GM08714 (cell line): Measurements from ENCODE around the gene AJUBA.
"Not testable (repeated sequence)": the region's sequence is repeated elsewhere in the genome, so short reads cannot be mapped to it uniquely, and the experiment has no call there.

Experiments used
- H3K4me3 ChIP-seq: fragments of 200-500 bp; sonication (Bioruptor generic); 2 replicates; pipeline ENCODE4 v1.5.1; 2014; ENCODE audit warnings: mild to moderate bottlenecking, low read length, inconsistent platforms
- ZNF274 ChIP-seq: IDR thresholded peaks from 2 replicates; pipeline ENCODE4 v1.6.1; 2012; ENCODE audit warnings: mild to moderate bottlenecking, low read depth, low read length

AJUBA gene

GRCh38 chr14:22979748-22980392 lies 2.5 kb downstream of the AJUBA start:
- H3K4me3 ChIP-seq, result no peak overlapping the region
- TF ChIP-seq ZNF274, result no peak

DNA sequence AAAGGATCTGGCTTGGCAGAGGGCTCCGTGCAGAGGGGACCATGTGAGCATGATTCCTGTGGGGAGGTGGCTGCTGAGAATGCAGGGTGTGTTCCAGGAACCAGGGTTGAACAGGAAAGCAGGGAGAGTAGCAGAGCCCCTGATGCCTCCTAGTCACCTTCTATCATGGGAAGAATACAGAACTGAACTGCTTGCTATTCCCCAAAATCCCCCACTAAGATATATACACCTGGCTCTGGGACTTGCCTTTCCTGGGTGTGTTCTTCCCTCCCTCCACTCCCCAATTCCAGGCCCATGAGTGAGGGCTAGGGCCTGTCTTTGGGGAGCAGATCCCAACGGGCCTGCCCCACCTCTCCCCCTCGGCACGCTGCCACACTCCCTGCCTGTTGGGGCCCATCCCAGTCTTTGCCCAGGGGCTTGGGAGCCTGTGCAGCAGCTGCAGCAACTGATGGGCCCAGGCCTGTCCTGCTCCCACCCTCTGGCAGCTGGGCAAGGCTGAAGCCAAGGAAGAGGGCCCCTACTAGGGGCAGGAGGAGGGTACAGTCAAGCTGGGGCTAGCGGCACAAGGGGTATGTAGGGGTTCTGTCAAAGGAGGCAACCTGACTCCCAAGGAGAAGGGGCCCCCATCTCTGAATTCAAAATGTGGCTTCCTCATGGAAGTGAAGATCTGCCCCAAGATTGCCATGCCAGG lies 3.2 kb downstream of the AJUBA start:
- H3K4me3 ChIP-seq, result no peak overlapping the region
- TF ChIP-seq ZNF274, result no peak

- TF ChIP-seq ZNF274, result no peak
- H3K4me3 ChIP-seq, result no peak overlapping the region
Measured at GRCh38 chr14:22978487-22978837, 3.9 kb downstream of the AJUBA start.

GRCh38 chr14:22977684-22978486 lies 4.5 kb downstream of the AJUBA start:
- no peak for TF ChIP-seq ZNF274
- H3K4me3 ChIP-seq, result no peak overlapping the region

DNA sequence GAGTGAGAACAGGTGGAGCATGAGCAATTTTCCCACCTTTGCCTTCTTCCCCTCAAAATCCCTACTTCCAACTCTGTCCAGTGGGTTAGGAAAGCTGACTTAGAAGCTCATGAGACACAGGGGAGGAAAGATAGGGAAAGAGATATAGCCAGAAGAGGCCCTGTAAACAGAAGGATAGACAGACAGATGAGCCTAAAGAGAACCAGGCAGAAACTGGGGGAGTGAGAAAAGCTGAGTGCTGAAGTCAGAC lies 5.0 kb downstream of the AJUBA start:
- H3K4me3 ChIP-seq, result no peak overlapping the region
- no peak for TF ChIP-seq ZNF274

- TF ChIP-seq ZNF274, result no peak
- H3K4me3 ChIP-seq, result no peak overlapping the region
Measured at GRCh38 chr14:22976620-22977433, 5.5 kb downstream of the AJUBA start.

DNA sequence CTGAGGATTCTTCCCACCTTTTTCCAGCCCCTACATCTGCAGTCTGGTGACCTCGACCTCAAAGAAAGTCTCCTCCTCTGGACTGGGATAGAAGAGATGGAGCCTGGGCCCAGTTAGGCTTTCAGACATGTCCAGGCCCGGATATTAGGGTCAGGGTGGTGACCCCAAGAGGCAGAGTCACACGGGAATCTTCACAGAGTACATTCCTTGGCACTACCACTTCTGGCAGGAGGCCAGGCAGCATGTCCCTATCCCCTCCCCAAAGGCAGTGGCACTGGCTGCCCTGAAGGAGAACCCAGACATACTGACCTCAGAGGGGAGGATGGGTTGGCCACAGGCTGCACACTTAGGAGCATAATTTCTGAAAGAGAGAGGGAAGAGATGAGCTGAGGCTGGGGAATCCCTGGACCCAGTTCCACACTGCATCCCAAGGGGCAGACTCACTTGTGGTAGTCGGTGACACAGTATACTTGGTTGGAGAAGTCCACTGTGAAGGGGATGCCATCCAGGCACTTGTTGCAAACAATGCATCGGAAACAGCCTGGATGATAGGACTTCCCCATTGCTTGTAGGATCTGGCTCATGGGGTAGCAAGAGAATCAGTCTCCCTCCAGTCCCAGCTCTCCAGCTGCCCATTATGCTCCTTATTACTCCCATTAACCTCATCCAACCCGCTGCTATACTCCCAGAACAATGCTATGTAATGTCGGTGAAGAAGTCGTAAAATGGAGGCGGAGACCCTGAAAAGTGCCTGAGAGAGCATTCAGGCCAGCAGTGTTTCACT lies 7.6 kb downstream of the AJUBA start:
- TF ChIP-seq ZNF274, result no peak
- H3K4me3 ChIP-seq, result no peak overlapping the region

DNA sequence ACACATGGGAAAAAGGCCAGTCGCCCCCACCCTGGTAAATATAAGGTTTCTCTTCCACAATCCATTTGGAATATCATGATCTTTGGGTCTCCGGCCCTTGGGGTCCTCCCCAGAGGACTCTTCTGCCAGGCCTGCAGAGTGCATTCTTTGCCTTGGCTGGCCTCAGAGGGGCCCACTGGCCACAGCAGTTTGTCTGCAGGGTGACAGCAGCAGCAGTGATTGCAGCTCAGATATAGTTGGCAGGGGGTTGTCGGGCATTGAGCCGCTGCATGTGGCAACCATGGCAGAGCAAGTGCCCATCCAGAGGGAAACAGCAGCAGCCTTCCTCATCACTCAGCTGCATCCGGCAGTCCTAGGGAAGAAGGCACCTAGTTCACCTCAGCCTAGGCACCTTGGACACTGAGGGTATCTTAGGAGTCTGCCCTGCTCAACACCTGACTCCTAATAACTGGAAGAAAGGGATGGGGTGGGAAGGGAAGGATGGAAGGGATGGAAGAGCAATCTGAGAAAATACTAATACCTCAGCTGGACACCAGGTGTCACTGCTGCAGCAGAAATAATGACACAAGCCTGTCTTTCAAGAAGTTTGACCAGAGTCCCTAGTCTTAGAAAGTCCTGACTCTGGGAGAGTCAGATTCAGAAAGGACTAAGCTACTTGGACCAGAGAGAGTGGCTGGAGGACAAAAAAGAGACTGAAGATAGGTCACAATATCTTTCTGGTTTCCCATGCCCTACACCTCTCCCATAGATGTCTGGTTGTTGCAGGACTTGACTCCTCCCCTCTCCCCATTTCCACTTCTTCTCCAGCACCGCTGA lies 8.9 kb downstream of the AJUBA start:
- TF ChIP-seq ZNF274, result no peak
- no peak overlapping the region for H3K4me3 ChIP-seq

GRCh38 chr14:22972313-22972930 lies 9.9 kb downstream of the AJUBA start:
- no peak for TF ChIP-seq ZNF274

GRCh38 chr14:22971152-22971551 lies 11.2 kb downstream of the AJUBA start:
- TF ChIP-seq ZNF274, result no peak
- H3K4me3 ChIP-seq, result no peak overlapping the region

More at GRCh38 chr14:22972313-22972930, 9.9 kb downstream of the AJUBA start:
- no peak overlapping the region for H3K4me3 ChIP-seq

- no peak for TF ChIP-seq ZNF274
Measured at GRCh38 chr14:22966783-22967269, 15.5 kb downstream of the AJUBA start.

DNA sequence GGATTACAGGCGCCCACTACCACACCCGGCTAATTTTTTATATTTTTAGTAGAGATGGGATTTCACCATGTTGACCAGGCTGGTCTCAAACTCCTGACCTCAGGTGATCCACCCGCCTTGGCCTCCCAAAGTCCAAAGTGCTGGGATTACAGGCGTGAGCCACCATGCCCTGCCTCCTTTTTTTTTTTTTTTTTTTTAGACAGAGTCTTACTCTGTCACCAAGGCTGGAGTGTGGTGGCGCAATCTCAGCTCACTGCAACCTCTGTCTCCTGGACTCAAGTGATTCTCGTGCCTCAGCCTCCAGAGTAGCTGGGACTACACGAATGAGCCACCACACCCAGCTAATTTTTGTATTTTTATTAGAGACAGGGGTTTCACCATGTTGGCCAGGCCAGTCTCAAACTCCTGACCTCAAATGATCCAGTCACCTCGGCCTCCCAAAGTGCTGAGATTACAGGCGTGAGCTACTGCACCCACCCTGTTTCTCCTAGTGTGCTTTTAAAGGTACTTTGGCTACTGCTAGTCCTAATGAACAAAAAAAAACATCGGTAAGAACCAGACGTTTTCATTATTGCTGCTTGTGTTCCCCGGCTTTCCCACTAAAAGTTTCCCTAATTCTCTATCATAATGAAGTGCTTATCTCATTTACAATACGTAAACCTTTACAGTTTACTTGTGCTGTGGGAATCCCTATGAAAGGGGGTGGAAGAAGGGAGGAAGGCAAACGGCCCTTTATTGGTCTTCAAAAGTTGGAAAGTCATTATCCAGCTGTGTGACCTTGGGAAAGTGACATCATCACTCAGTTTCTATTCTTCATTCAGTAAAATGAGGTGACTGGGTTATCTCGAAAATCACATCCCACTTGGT lies 16.2 kb downstream of the AJUBA start:
- not testable (repeated sequence) for H3K4me3 ChIP-seq

More at GRCh38 chr14:22966783-22967269, 15.5 kb downstream of the AJUBA start:
- H3K4me3 ChIP-seq, result no peak overlapping the region
